Stimulated activated CD4-positive, alpha-beta T cell treated with anti-CD3 and anti-CD28 coated beads, Interleukin-1b, Interleukin-23, amount 100 ng/mL, for 24 hours (primary cell): Measurements from ENCODE around the gene CAPN14.
"Not testable (repeated sequence)": the region's sequence is repeated elsewhere in the genome, so short reads cannot be mapped to it uniquely, and the experiment has no call there.

ENCODE experiments used
- DNase-seq, 4 experiments: peaks; one replicate each; pipeline ENCODE4 v3.0.0-alpha.2; 2020; ENCODE audit warnings: low read depth in 4 of 4, low spot score in 1 of 4

The CAPN14 gene

DNA sequence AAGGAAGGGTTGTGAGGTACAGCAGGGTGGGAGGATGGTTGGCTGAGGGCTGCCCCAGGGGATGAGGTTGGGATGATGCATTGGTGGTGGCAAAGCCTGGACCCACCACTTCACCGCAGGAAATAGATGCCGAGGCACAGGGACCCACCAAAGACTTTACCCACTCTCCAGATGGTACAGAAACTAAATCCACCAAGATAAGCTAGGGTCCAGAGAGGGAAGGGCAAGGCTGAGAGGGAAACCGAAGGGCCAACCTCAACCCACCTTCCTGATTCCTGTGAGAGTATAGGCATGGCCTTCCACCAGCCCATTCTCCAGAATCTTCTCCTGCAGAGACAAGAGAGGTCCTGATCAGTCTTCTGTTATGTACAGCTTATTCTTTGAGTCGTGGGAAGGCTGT, 18.1 kb downstream of the CAPN14 start:
- DNase-seq = no peak

DNA sequence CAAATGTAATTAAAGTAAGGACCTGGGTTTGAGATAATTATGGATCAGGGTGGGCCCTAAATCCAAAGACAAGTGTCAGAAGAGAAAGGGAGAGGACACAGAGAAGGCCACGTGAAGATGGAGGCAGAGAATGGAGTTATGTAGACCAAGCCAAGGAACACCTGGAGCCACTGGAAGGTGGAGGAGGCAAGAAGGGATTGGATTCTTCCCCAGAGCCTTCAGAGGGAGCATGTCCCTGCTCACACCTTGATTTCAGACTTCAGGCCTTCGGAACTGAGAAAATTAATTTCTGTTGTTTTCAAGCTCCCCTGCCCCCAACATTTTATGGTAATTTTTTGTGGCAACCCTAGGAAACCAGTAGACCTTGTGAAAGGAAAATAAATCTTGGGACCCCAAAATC, 19.6 kb downstream of the CAPN14 start:
- DNase-seq = no peak

DNA sequence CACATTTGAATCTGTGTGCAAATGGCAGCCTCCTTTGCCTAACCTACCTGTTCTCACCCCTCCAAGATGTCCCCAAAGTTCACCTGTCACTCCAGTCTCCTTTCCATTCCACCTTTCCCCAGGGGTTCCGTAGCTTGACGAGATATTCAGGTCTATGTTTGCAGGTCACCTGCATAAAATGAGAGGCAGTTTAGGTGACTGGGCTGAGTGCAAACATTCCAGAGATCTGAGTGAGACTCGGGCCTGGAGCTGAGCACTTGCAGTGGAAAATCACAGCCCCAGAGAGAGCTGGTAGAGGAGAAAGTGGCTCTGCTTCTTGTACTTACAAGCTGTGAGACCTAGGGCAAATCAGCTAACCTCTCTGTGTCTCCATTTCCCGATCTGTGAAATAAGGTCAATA, 20.1 kb downstream of the CAPN14 start:
- no peak for DNase-seq

DNA sequence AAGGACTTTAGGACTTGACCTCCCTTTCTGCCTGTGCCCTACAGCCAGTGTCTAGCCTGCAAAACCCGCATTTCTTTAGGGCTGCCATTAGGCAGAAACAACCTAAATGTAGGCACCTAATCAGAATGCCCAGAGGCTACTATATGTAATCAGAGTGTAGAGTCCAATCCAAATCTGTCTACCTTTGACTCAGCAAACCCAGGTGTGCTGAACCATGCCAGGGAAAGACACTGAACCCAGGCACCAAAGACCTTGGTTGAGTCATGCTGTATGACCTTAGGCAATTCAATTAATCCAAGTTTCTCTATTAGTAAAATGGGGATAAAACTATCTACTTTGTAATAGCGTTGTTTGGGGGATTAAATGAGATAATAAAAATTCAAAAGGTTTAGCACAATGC, 20.7 kb downstream of the CAPN14 start:
- no peak for DNase-seq

DNA sequence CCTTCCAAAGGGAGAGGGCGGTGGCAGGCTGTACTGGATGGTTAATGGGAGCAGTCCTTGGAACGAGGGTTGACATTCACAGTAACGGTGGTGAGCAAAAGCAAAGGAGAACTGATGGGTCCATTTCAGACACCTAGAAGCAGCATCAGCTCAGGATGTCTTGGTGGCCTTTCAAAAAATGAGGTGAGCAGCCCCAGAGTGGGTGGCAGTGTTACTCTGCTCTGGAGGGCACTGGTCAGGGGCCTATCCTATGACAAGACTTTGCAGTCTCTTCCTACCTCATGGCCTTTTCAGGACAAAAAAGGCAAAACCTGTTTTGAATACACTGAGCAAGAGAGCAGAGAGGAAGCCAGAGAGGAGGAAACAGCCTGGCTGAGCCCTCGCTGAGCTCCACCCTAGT, 23.5 kb downstream of the CAPN14 start:
- DNase-seq = no peak

DNA sequence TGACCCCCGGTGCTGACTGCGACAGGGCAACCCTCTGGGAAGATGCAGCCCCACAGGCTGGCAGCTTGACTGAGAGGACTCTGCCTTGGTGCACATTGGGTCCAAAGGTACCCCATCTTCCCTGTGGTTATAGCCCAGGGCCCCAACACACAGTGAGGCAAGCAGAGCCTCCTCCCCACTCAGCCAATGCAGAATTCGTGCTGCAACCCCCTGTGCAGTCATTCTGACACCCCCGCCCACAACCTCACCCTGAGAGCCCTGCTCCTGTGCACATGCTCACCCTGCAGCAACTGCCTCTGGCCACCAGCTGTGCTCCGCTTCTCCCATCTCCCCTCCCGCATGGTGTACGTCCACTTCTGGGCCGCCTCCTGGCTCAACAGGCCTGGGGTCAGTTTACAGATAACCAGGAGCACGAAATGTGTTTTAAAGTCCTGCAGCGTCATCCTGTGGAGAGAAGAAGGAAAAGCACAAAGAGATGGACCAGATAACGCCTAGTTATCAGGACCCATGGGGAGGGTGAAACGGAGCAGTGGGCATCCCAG, 24.4 kb downstream of the CAPN14 start:
- DNase-seq = no peak

DNA sequence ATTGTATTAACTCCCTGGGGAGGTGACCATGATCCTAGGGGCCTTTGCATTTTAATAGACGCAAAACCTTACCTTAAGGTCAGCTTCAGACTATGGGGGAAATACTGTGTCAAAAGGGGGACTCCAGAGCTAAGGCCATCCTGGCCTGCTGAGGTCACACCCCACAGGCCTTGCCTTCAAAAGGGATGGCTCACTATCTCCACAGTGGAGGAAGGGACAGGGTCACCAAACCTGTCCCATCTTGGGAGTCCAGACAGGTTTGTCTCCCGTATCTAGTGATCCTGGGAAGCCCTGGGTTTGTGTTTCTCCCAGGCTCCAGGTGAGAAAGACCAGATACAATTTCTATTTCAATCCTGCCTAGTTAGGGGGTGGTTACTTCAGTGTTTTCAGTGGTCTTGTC, 24.9 kb downstream of the CAPN14 start:
- no peak for DNase-seq

DNA sequence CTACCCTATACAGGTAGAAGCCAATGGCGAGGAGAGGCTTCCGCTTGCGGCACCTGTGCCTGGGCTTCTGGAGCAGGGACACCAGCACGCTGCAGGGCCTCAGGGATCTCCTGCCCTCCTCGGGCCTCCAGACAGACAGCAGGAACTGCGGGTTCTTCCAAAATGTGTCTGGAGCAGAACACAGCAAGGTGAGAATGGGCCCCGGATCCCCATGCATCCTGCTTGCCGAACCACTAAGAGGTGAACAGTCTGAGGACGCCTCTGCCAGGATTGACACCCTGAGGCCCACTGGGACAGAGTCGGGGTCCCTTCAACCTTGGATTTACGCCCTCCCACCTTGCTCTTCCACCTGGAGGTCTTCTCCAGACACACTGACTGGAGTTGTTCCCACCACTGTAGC, 25.4 kb downstream of the CAPN14 start:
- no peak for DNase-seq

DNA sequence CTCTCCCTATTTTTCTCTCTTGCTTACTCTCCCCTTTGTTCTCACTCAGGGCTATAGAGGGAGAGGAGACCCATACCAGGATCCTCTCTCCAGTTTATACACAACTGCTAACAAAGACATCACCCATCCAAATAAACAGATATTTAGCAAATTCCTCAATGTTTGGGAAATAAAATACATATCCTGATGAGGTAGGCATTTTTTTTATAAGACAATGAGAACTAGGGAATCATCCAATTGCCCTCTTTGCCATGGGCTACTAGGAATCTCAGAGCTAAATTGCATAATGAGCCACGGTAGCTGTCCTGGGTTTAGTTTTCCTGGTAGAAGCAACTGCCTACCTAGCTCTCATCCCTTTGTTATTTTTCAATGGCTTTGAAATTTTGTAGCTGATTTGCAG, 27.1 kb downstream of the CAPN14 start:
- no peak for DNase-seq

DNA sequence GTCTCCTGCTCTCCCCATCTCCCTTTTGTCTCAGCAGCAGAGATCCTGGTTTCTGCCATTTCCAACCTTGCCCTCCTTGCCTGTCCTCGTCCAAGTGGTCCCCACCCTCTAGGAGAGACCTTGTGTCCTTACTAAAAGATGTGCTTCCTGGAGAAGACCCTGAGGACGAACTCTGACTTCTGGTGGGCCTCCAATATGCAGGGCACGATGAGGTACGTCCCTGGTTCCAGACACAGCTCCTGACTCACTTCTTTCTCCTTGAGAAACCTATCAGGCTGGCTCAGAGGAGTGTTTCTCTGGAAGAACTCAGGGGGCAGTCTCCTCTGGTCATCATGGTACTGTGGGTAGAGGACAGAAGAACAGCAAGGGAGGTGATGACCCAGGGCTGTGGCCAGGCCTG, 28.2 kb downstream of the CAPN14 start:
- no peak for DNase-seq

DNA sequence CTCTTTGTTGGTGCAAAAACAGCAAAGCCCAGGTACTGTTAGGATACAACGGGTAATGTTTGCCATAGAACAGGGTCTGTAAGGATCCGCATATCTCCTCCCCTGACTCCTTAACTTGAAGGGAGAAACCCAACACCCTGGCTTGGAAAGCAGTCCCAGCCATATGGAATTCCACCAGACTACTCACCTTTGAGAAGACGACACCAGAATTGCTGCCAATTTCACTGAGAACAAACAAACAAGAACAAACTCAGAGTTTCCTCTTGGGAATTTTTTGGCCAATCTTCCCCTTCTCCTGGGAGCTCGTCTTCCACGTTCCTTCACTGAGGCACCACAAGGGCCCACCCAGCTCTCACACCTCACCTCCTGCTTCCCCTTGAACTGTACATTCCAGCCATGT, 29.2 kb downstream of the CAPN14 start:
- DNase-seq = no peak

DNA sequence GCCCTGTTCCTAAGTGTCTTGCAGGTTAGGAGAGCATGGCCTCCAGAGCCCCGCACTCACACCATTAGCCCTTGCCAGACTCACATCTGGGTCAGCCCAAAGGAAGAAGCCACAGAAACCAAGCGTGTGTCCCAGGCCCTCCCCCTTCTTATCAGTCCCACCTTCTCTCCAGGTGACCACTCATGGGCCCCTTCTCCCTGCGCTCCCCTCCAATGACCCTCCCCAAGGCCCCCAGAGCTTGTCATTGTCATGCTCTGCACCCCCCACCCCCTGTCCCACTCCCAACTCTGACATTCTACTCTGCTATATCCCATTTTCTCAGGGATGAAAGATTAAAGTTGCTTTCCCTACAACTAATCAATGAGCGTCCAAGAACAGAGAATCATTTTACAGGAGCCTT, 30.1 kb downstream of the CAPN14 start:
- no peak for DNase-seq

DNA sequence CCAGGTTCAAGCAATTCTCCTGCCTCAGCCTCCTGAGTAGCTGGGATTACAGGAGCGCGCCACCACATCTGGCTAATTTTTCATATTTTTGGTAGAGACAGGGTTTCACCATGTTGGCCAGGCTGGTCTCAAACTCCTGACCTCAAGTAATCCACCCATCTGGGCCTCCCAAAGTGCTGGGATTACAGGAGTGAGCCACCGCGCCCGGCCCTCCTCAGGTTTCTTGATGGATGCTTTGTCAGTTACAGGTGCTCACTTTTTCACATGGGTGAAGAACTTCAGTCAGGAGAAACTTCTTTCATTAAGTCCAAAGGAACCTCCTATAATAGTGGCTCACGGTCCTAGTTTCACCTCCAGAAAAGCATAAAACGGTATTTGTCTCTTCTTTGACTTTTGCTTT, 33.3 kb downstream of the CAPN14 start:
- DNase-seq = not testable (repeated sequence)

DNA sequence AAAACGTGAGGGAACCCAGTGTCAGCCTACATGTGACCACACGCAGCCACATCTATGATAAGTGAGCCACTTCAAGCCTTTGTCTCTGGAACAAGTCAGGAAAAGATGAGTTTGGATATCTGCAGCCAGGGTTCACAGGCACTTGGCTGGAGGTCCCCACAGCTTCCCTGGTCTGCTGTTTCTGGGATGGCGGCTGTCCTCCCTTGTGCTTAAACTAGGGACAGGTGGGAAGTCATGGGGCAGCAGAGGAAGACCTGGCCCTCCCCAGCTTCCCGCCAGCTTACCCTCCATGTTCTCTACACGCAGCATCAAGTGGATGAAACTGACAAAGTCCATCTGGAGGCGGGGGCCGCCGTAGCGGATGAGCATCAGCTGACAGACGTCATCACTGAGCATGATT, 40.6 kb downstream of the CAPN14 start:
- no peak for DNase-seq

DNA sequence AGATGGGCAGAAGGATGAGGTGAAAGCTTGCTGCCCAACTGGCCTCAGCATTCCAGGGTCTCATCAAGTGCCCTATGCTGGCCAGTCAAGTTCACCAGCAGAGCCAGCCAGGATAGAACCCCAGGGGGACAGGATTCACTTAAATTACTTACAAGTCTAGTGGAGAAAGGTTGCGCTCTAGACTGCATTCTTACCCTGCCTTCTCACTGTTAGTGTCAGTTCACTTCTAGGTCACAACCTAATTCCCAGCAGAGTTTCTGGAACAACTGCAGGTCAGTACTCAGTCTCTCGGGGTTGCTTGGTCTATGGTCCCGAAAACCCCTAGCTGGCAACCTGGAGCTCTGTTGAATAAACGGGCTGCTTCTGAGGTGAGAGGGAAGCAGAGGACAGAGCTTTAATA, 46.2 kb downstream of the CAPN14 start:
- DNase-seq = no peak

DNA sequence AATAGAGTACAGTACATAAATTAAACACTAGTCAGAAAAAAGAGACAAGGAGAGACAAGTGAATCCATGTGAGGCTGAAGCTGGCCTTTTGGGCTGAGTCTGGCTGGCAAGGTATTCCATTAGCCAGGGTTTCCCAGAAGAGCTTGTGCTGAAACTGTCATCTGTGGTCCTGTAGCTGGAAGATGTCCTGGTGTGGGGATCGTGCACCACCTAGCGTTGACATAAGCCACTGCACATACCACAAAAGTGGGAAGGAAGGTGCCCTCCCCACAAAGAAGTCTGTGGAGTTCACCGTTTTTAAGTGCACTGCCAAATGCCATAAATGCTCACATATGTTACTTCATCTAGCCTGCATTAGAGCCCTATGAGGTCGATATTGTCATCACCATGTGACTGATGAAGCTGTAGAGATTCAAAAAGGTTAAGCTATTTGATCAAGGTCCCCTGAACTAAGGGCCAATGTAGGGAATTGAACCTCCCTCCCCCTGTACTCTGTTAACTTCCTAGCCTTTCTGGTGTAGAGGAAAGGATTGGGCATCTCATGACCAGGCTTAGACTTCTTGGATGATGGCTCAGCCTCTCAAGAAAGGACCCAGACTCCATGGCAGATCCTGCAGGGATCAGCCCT, 47.1 kb downstream of the CAPN14 start:
- DNase-seq = peak in 3 of 4 experiments; percentile 2 to 32 (median 24)

DNA sequence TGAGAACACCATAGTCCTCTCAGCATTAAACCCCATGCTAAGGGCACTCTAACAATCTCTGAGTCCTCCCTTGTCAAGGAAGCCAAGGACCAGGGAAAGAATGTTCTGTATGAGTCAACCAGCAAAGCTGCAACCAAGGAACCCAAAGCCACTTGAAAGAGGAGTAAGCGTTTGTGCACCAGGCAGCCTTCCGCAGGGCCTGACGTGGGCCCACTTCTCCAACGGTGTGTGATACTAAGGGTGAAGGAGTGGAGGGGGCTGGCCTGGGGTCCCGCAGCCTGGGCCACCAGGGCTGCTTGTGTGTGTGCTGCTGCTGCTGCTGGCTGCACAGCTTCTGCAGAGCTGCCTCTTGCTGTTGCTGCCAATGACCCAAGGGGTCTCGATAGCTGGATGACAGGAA, 49.0 kb downstream of the CAPN14 start:
- no peak for DNase-seq

DNA sequence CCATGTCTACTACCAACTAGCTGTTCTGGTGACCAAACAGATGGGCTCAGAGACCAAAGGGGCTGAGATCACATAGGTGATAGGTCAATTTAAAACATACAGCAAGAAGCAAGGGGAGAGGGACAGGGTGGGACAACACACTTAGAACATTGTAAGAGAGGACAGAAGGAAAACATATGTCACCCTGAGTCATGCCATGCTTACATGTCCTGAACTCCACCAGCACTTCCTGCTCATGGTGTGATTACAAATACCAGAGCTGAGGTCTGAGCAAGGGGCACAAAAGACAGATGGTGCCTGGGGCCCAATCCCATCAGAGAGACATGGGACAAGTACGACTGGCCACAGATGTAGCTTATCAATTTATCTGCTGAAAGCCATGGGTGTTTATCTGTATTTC, 50.4 kb downstream of the CAPN14 start:
- DNase-seq = no peak

DNA sequence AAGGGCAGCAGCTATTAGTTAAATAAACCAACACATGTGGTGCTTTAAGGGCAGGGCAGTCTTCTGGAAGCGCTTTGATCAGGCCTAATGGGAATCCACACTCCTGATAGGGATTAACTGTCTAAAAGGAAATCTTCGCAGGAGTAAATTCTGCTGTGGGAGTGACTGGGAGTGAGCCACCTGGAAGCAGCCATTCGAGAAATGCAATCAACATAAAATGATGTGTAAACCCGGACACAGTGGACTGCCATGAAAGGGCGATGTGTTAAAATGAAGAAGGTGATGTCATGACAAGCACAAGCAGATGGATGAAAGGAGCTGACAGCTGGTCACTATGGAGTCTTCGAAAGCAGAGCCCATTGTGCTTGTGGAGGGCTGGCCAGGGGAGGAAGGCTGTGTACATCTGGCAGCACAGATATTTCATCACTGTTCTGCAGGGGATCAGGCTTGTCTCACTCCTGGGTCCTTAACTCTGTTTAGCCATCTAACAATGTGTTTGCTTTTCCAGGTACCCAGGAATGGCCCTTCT, 54.2 kb downstream of the CAPN14 start:
- DNase-seq = no peak

DNA sequence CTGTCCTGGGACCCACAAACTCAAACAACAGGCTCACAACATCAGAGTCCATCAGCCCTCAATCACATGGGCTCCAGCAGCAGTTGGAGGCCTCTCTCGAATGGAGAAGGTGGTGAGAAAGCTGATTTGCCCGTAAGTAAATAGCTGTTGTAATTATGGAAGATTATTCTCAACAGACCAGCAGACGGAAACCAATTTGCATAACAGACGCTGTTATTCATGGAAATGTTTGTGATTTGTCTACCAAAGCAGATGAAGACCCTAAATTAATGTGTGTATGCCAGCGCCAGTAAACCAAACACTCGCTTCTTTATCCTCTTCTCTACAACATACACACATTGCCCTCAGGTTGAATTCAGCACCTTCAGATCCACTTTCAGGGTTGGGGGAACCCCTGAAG, 55.7 kb downstream of the CAPN14 start:
- DNase-seq = no peak

DNA sequence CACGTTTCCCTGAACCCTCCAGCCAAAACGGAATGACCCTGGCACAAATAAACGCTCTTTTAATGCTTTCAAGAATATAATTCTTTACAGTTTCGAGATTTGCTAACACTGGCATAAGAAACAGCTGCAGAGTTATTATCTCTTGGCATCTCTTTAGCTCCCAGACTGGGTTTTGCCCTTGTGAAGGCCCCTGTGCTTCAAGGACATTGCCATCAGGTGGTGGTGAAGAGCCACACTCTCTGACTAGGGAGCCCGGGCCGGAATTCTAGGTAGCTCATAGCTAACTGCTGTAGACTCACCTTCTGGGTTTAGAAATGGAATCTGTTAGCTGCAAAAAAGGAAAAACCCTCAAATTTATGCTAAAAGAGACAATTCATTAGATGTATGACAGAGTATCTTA, 65.8 kb downstream of the CAPN14 start:
- no peak for DNase-seq

DNA sequence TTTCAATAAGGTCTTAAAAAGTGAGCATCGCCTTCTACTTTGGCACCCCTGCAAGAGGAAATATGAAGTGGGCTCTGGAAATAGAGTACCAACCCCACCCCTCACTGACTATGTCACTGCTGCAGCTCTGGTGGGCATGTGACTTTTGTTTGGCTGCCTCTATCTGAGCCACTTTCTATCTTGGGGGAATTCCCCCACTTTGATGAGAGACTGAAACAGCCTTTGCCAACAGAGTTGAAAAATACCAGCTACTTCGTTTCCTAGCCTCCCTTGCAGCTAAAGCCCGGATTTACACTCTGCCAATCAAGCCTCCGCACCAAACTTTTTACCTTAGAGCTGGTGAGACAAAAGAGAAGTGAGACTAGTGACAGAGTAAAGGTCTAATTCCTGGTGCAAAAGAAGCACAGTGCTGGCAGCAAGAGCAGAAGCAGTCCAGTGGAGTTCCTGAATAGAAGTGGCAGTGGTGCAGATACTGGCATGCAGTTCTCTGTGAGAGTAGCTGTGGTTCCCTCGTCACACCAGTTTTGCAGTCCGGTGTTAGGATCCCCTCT, 67.1 kb downstream of the CAPN14 start:
- no peak for DNase-seq

DNA sequence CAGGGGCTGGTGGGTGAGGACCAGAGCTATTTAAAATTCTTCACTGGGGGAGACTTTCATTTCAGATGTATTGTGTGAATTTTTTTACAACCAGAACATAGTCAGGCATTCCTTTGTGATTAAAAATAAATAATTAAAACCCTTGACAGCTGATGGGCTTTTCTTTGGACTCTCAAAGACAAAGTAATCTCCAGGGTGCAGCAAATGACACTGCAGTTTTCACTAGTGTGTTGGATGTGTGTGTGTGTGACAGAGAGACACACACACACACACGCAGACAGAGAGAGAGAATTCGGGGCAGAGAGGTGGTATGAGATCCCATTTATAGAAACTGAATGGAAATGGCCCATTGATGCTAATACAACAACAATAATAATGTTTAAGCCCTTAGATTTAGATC, 68.8 kb downstream of the CAPN14 start:
- DNase-seq = no peak
